OCI-LY1 (cell line): Measurements from ENCODE around the gene SERPINA1.
"Not testable (repeated sequence)": the region's sequence is repeated elsewhere in the genome, so short reads cannot be mapped to it uniquely, and the experiment has no call there.

ENCODE experiments used
- H2AFZ ChIP-seq: fragments of 200-600 bp; sonication (generic), shearing (Covaris generic); 2 replicates; pipeline ENCODE4 v1.6.0; 2014; ENCODE audit warnings: antibody characterized with exemption, mild to moderate bottlenecking, low read length
- H3F3A ChIP-seq: fragments of 200-600 bp; sonication (generic), shearing (Covaris generic); 2 replicates; pipeline ENCODE4 v1.6.0; 2014; ENCODE audit warnings: mild to moderate bottlenecking, antibody characterized with exemption, low read length, moderate library complexity; ENCODE audit not compliant: insufficient read depth
- H3K27ac ChIP-seq: fragments of 200-600 bp; sonication (generic); 2 replicates; pipeline ENCODE4 v1.5.1; 2014; ENCODE audit warnings: low read length, mixed run types, mild to moderate bottlenecking, low read depth; ENCODE audit not compliant: poor library complexity, severe bottlenecking
- H3K27me3 ChIP-seq: fragments of 200-600 bp; sonication (generic); 2 replicates; pipeline ENCODE4 v1.6.0; 2014; ENCODE audit warnings: antibody characterized with exemption, mild to moderate bottlenecking, low read length, moderate library complexity; ENCODE audit not compliant: insufficient read depth
- H3K36me3 ChIP-seq: fragments of 200-600 bp; sonication (generic); 2 replicates; pipeline ENCODE4 v1.6.1; 2014; ENCODE audit warnings: mild to moderate bottlenecking, antibody characterized with exemption, low read length, moderate library complexity, mixed read lengths; ENCODE audit not compliant: insufficient read depth
- H3K4me1 ChIP-seq: fragments of 200-600 bp; sonication (generic); 2 replicates; pipeline ENCODE4 v1.5.1; 2014; ENCODE audit warnings: mild to moderate bottlenecking, low read length, moderate library complexity; ENCODE audit not compliant: insufficient read depth, severe bottlenecking
- H3K4me2 ChIP-seq: fragments of 200-600 bp; sonication (generic), shearing (Covaris generic); 2 replicates; pipeline ENCODE4 v1.6.1; 2014; ENCODE audit warnings: low read length
- H3K4me3 ChIP-seq: fragments of 200-600 bp; sonication (generic); 2 replicates; pipeline ENCODE4 v1.5.1; 2014; ENCODE audit warnings: low read length, low read depth, mild to moderate bottlenecking, mixed read lengths; ENCODE audit not compliant: poor library complexity, severe bottlenecking
- H3K79me2 ChIP-seq: fragments of 200-600 bp; shearing (Covaris generic); 2 replicates; pipeline ENCODE4 v1.6.1; 2016; ENCODE audit warnings: mixed run types, low read length, mixed read lengths; ENCODE audit not compliant: insufficient read depth
- H3K9ac ChIP-seq: fragments of 200-600 bp; sonication (generic), shearing (Covaris generic); 2 replicates; pipeline ENCODE4 v1.6.1; 2014; ENCODE audit warnings: mild to moderate bottlenecking, low read length, mixed read lengths
- H3K9me2 ChIP-seq: fragments of 200-600 bp; sonication (generic), shearing (Covaris generic); 2 replicates; pipeline ENCODE4 v1.6.1; 2014; ENCODE audit warnings: low read depth, mild to moderate bottlenecking, low read length, mixed read lengths
- H3K9me3 ChIP-seq: fragments of 200-600 bp; shearing (Covaris generic); 2 replicates; pipeline ENCODE4 v1.6.1; 2014; ENCODE audit warnings: low read length, mixed read lengths
- H4K20me1 ChIP-seq: fragments of 200-600 bp; sonication (generic), shearing (Covaris generic); 2 replicates; pipeline ENCODE4 v1.6.0; 2016; ENCODE audit warnings: mild to moderate bottlenecking, low read length; ENCODE audit not compliant: insufficient read depth
- CTCF ChIP-seq: fragments of 200-600 bp; sonication (generic), shearing (Covaris generic); IDR thresholded peaks from 2 replicates; pipeline ENCODE4 v1.5.1; 2017; ENCODE audit warnings: mild to moderate bottlenecking, antibody characterized with exemption, low read length, moderate library complexity, mixed read lengths
- EZH2 ChIP-seq: fragments of 200-600 bp; sonication (generic), shearing (Covaris generic); IDR thresholded peaks from 2 replicates; pipeline ENCODE4 v1.8.0; 2017; ENCODE audit warnings: borderline replicate concordance, mixed run types, mild to moderate bottlenecking, antibody characterized with exemption, low read length, moderate library complexity, mixed read lengths

Gene SERPINA1

GRCh38 chr14:94356379-94357056 is 31.9 kb downstream of the SERPINA1 start:
- no peak overlapping the region for H3K4me2 ChIP-seq
- no peak overlapping the region for H3K4me3 ChIP-seq
- peaks cover 5% of the 10 kb centered on the region for H3K4me1 ChIP-seq
- no peak overlapping the region for H3K9ac ChIP-seq
- TF ChIP-seq CTCF (no peak), EZH2 (no peak)
- H3K79me2 ChIP-seq, result no peaks in the 10 kb centered on the region
- no peaks in the 10 kb centered on the region for H4K20me1 ChIP-seq
- no peaks in the 10 kb centered on the region for H3K27me3 ChIP-seq
- H2AFZ ChIP-seq, result no peak overlapping the region
- no peak overlapping the region for H3K27ac ChIP-seq
- H3K9me3 ChIP-seq, result no peaks in the 10 kb centered on the region
- H3F3A ChIP-seq, result no peaks in the 10 kb centered on the region
- no peaks in the 10 kb centered on the region; the same call in 1 of the 2 replicates for H3K36me3 ChIP-seq
- no peaks in the 10 kb centered on the region for H3K9me2 ChIP-seq

GRCh38 chr14:94355191-94355794 is 33.1 kb downstream of the SERPINA1 start:
- Histone ChIP-seq H3K4me1 (peaks cover 5% of the 10 kb centered on the region), H3K4me2 (no peak overlapping the region; the same call in 1 of the 2 replicates), H3K9me3 (no peaks in the 10 kb centered on the region), H4K20me1 (no peaks in the 10 kb centered on the region), H3K79me2 (no peaks in the 10 kb centered on the region), H3F3A (no peaks in the 10 kb centered on the region), H3K9me2 (no peaks in the 10 kb centered on the region), H3K27ac (no peak overlapping the region), H3K4me3 (no peak overlapping the region), H3K9ac (no peak overlapping the region), H3K27me3 (no peaks in the 10 kb centered on the region), H2AFZ (no peak overlapping the region), H3K36me3 (no peaks in the 10 kb centered on the region; the same call in 1 of the 2 replicates)
- no peak; the same call in 1 of the 2 replicates for TF ChIP-seq CTCF
- TF ChIP-seq EZH2, result no peak

- H3K4me3 ChIP-seq, result no peak overlapping the region
- H3K9me2 ChIP-seq, result no peaks in the 10 kb centered on the region
- no peaks in the 10 kb centered on the region for H3F3A ChIP-seq
- no peak overlapping the region for H3K27ac ChIP-seq
- H3K9ac ChIP-seq, result no peak overlapping the region
- no peak overlapping the region for H2AFZ ChIP-seq
- no peaks in the 10 kb centered on the region for H4K20me1 ChIP-seq
- no peak for TF ChIP-seq CTCF
- no peak for TF ChIP-seq EZH2
- no peaks in the 10 kb centered on the region; the same call in 1 of the 2 replicates for H3K36me3 ChIP-seq
- no peak overlapping the region for H3K4me2 ChIP-seq
- H3K4me1 ChIP-seq, result peaks cover 5% of the 10 kb centered on the region
- H3K9me3 ChIP-seq, result no peaks in the 10 kb centered on the region
- H3K27me3 ChIP-seq, result no peaks in the 10 kb centered on the region
- H3K79me2 ChIP-seq, result no peaks in the 10 kb centered on the region
Measured at GRCh38 chr14:94354638-94355185, 33.7 kb downstream of the SERPINA1 start.

- H3K79me2 ChIP-seq, H3K36me3 ChIP-seq, H3K9me2 ChIP-seq, H3F3A ChIP-seq, H3K27me3 ChIP-seq, H4K20me1 ChIP-seq, H3K4me3 ChIP-seq, H3K27ac ChIP-seq, H3K9me3 ChIP-seq, H3K9ac ChIP-seq, H3K4me2 ChIP-seq, H2AFZ ChIP-seq, H3K4me1 ChIP-seq: not testable (repeated sequence)
Measured at GRCh38 chr14:94354190-94354589, 34.2 kb downstream of the SERPINA1 start.
